NT2/D1 (cell line): ENCODE data around the gene CD14.

ENCODE experiments used
- YY1 ChIP-seq: IDR thresholded peaks from 2 replicates; pipeline ENCODE4 v1.6.1; 2011; ENCODE audit not compliant: insufficient read length, insufficient read depth
- ZNF274 ChIP-seq: IDR thresholded peaks from 2 replicates; pipeline ENCODE4 v1.6.1; 2011; ENCODE audit warnings: mild to moderate bottlenecking, low read depth, low read length

GRCh38 chr5:140605879-140606278 lies 27.1 kb downstream of the CD14 start:
- TF ChIP-seq ZNF274 (no peak), YY1 (no peak)
